SJSA1 (cell line): ENCODE results near the gene CLN5. TPM values are rescaled to one million over a fixed set of nuclear protein-coding genes. Genes with fewer than 3 reads are reported as not detected.
A peak's percentile ranks its signal among the peaks of the same experiment; 100 is the strongest.

Experiments
- DNase-seq, 2 experiments: peaks; one replicate each; pipeline ENCODE4 v3.0.0-alpha.2; 2015 to 2020; ENCODE audit warnings: low spot score in 2 of 2, low read depth in 1 of 2
- H3K27ac ChIP-seq: fragments of 250-450 bp; sonication (Bioruptor Pico); 2 replicates; pipeline ENCODE4 v1.5.1; 2020; ENCODE audit warnings: mild to moderate bottlenecking, moderate library complexity
- H3K27me3 ChIP-seq: fragments of 250-450 bp; sonication (Bioruptor Pico); replicated peaks from 2 replicates; pipeline ENCODE4 v1.5.1; 2020; ENCODE audit warnings: mild to moderate bottlenecking, moderate library complexity
- H3K36me3 ChIP-seq: fragments of 250-450 bp; sonication (Bioruptor Pico); 2 replicates; pipeline ENCODE4 v1.5.1; 2020; ENCODE audit warnings: mild to moderate bottlenecking
- H3K4me1 ChIP-seq: fragments of 250-450 bp; sonication (Bioruptor Pico); replicated peaks from 2 replicates; pipeline ENCODE4 v1.6.1; 2021; ENCODE audit warnings: mild to moderate bottlenecking
- H3K4me3 ChIP-seq: fragments of 250-450 bp; sonication (Bioruptor Pico); 2 replicates; pipeline ENCODE4 v1.5.1; 2020; ENCODE audit warnings: mild to moderate bottlenecking
- H3K9me3 ChIP-seq: fragments of 250-450 bp; sonication (Bioruptor Pico); replicated peaks from 2 replicates; pipeline ENCODE4 v1.5.1; 2020; ENCODE audit warnings: mild to moderate bottlenecking
- total RNA-seq: library from RNA; depleted of rRNA; stranded (reverse); fragments of >200 nt; shearing (Covaris generic); gene quantifications from 2 replicates; pipeline ENCODE4 v1.2.3, GENCODE V29; 2014; rRNA removed

Gene CLN5
- total RNA-seq, 1 experiment from 2014 or later, result 25.3 TPM

GRCh38 chr13:77038907-77039480 is 47.1 kb downstream of the CLN5 start:
- H3K36me3 ChIP-seq, result no peaks in the 10 kb centered on the region
- no peaks in the 10 kb centered on the region for H3K27me3 ChIP-seq
- no peak for DNase-seq

GRCh38 chr13:77040076-77040475 is 48.2 kb downstream of the CLN5 start:
- peaks cover 6% of the 10 kb centered on the region for H3K4me1 ChIP-seq
- H3K36me3 ChIP-seq, result peaks cover 2% of the 10 kb centered on the region
- no peak for DNase-seq
- no peak overlapping the region for H3K27ac ChIP-seq
- H3K27me3 ChIP-seq, result no peaks in the 10 kb centered on the region
- H3K9me3 ChIP-seq, result no peaks in the 10 kb centered on the region
- no peak overlapping the region for H3K4me3 ChIP-seq

More at GRCh38 chr13:77038907-77039480, 47.1 kb downstream of the CLN5 start:
- H3K9me3 ChIP-seq, result no peaks in the 10 kb centered on the region
- H3K27ac ChIP-seq, result no peak overlapping the region
- peaks cover 6% of the 10 kb centered on the region for H3K4me1 ChIP-seq
- H3K4me3 ChIP-seq, result no peak overlapping the region

- DNase-seq, result no peak
- H3K9me3 ChIP-seq, result no peaks in the 10 kb centered on the region
- H3K27ac ChIP-seq, result no peak overlapping the region
- H3K4me1 ChIP-seq, result peaks cover 6% of the 10 kb centered on the region
- H3K27me3 ChIP-seq, result no peaks in the 10 kb centered on the region
- H3K4me3 ChIP-seq, result no peak overlapping the region
- H3K36me3 ChIP-seq, result peaks cover 4% of the 10 kb centered on the region
These were observed 49.0 kb downstream of the CLN5 start for GRCh38 chr13:77040835-77041234.

- Histone ChIP-seq H3K27me3 (no peaks in the 10 kb centered on the region), H3K27ac (no peak overlapping the region)
- DNase-seq, result peak in 1 of 2 experiments; percentile 4
These were observed 50.8 kb downstream of the CLN5 start for GRCh38 chr13:77042566-77043177.

GRCh38 chr13:77047649-77048343 is 55.9 kb downstream of the CLN5 start:
- Histone ChIP-seq H3K4me1 (peaks cover 4% of the 10 kb centered on the region), H3K27me3 (no peaks in the 10 kb centered on the region), H3K27ac (no peak overlapping the region), H3K9me3 (no peaks in the 10 kb centered on the region), H3K36me3 (peaks cover 38% of the 10 kb centered on the region), H3K4me3 (no peak overlapping the region)
- DNase-seq, result no peak

More at GRCh38 chr13:77042566-77043177, 50.8 kb downstream of the CLN5 start:
- no peaks in the 10 kb centered on the region for H3K9me3 ChIP-seq
- peaks cover 6% of the 10 kb centered on the region for H3K4me1 ChIP-seq
- no peak overlapping the region for H3K4me3 ChIP-seq
- H3K36me3 ChIP-seq, result peaks cover 11% of the 10 kb centered on the region

- no peak for DNase-seq
These were observed 56.8 kb downstream of the CLN5 start for GRCh38 chr13:77048681-77049080.

GRCh38 chr13:77053192-77053591 is 61.3 kb downstream of the CLN5 start:
- Histone ChIP-seq H3K9me3 (no peaks in the 10 kb centered on the region), H3K36me3 (peaks cover 54% of the 10 kb centered on the region)
- no peak for DNase-seq

More at GRCh38 chr13:77048681-77049080, 56.8 kb downstream of the CLN5 start:
- H3K27me3 ChIP-seq, result no peaks in the 10 kb centered on the region
- H3K4me3 ChIP-seq, result no peak overlapping the region
- no peaks in the 10 kb centered on the region for H3K9me3 ChIP-seq
- no peaks in the 10 kb centered on the region for H3K4me1 ChIP-seq
- H3K27ac ChIP-seq, result no peak overlapping the region
- peaks cover 38% of the 10 kb centered on the region for H3K36me3 ChIP-seq

More at GRCh38 chr13:77053192-77053591, 61.3 kb downstream of the CLN5 start:
- no peaks in the 10 kb centered on the region for H3K4me1 ChIP-seq
- H3K4me3 ChIP-seq, result no peak overlapping the region
- H3K27me3 ChIP-seq, result no peaks in the 10 kb centered on the region
- H3K27ac ChIP-seq, result no peak overlapping the region

Other genes starting within 250 kb of the CLN5 start
- 1.2 and 1.3 TPM in 2 replicates for gene KCTD12, start 105.7 kb upstream of the CLN5 start, total RNA-seq
- gene ACOD1, start 43.6 kb upstream of the CLN5 start, total RNA-seq, result not detected in 2 replicates
- gene FBXL3, start 35.1 kb downstream of the CLN5 start, total RNA-seq, result 38.3 and 57.5 TPM in 2 replicates